OCI-LY7 (cell line): ENCODE measurements around the gene BICC1.

ENCODE experiments used
- EZH2phosphoT487 ChIP-seq: fragments of 200-600 bp; sonication (generic); IDR thresholded peaks from 2 replicates; pipeline ENCODE4 v1.6.1; 2018; ENCODE audit warnings: low read depth, borderline replicate concordance, mild to moderate bottlenecking, mixed run types, antibody characterized with exemption, low read length, moderate library complexity, mixed read lengths
- TF ChIP-seq, protein P1 (sequence below): fragments of 200-600 bp; sonication (generic); conservative IDR thresholded peaks from 2 replicates; pipeline ENCODE4 v1.5.1; 2014; ENCODE audit warnings: mild to moderate bottlenecking, antibody characterized with exemption, low read length, moderate library complexity, mixed read lengths

DNA sequence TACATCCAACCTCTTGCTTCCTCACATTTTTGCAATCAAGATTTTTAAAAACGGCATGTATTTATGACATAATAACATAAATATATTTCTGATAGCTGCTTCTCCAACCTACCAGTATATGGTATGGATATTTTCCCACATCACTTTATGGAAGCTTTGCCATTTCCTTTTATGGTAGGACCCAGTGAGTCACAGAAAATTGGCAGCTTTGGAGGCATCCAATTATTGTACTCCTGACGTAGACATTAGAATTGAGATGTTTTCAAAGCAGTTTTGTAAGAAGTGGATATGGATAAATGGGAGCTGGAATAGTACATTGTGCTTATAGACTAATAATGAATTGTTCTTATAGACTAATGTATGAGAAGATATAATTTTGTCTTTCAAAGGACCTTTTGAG lies 23.8 kb upstream of the BICC1 start:
- TF ChIP-seq, protein P1, sequence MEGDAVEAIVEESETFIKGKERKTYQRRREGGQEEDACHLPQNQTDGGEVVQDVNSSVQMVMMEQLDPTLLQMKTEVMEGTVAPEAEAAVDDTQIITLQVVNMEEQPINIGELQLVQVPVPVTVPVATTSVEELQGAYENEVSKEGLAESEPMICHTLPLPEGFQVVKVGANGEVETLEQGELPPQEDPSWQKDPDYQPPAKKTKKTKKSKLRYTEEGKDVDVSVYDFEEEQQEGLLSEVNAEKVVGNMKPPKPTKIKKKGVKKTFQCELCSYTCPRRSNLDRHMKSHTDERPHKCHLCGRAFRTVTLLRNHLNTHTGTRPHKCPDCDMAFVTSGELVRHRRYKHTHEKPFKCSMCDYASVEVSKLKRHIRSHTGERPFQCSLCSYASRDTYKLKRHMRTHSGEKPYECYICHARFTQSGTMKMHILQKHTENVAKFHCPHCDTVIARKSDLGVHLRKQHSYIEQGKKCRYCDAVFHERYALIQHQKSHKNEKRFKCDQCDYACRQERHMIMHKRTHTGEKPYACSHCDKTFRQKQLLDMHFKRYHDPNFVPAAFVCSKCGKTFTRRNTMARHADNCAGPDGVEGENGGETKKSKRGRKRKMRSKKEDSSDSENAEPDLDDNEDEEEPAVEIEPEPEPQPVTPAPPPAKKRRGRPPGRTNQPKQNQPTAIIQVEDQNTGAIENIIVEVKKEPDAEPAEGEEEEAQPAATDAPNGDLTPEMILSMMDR: no peak
- no peak for TF ChIP-seq EZH2phosphoT487
